DMS114 treated with DMSO at 0.1 percent for 48 hours (cell line): ENCODE measurements around the gene TDRD9.

Experiments used
- DNase-seq: peaks from one replicate; lab custom pipeline; 2025; ENCODE audit not compliant: unreplicated experiment; lab: John Stamatoyannopoulos, UW

The TDRD9 gene

GRCh38 chr14:104087505-104087904 lies 159.2 kb downstream of the TDRD9 start:
- no peak for DNase-seq

- no peak for DNase-seq
These were observed 160.0 kb downstream of the TDRD9 start for GRCh38 chr14:104087981-104088850.

DNA sequence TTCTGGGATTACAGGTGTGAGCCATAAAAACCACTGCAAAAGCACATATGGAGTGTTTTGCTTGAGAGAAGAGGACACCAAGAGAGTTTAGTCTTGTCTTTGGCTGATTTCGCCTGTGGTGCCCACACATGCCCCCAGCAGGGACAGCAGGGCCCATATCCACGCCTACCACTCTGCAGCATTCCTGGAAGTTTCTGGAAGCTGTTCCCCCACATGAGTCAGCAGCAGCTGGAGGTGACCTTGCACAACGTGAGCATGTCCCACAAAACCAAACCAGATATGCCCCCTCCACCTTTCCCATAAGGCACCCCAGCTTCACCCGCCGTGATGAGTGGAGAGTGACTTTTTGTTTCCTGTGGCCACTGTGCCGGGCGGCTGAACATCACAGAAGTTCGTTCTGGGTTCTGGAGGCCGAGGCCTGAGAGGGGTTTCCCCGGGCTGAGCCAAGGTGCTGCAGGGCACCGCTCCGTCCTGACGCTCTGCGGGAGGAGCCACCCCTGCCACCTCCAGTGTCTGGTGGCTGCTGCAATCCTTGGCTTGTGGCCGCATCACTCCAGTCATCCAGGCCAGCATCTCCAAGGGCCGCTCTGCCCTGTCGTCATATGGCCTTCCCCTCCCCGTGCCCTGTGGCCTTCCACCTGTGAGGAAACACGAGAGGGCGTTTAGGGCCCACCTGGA lies 162.0 kb downstream of the TDRD9 start:
- DNase-seq = no peak

GRCh38 chr14:104091061-104091926 lies 163.0 kb downstream of the TDRD9 start:
- no peak for DNase-seq

DNA sequence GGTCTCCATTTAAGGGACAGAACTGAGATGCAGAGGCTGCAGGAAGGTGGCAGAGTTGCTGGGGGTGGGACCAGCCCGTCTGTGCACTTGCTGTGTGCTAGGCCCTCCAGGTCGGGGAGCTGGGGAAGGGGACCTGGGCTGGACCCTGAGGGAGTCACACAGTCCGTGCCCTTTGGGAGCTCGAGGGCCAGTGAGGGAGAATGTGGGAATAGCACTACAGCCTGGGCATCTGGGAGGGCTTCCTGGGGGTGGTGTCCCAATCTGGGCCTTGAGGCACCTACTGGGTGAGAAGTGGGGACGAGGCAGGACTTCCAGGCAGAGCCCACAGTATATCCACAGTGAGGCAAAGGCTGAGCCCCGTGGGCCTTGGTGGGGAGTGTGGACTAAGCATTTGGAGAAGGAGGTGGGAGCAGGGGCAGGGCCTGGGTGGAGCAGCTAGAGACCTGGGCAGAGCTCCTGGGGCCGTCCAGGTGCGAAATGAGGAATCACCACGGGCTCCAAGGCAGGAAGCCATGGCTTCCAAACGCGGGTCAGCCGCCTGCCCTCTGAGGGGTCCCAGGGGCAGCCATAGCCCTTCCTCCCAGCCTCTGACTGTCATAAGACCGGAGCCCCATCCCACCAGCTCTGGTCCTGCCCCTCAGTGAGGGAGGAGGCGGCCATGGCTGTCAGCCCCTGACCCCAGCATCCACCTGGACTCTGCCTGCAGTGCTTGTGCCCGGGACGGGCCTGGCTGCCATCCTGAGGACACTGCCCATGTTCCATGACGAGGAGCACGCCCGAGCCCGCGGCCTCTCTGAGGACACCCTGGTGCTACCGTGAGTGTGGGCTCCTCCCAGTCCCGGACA lies 163.9 kb downstream of the TDRD9 start:
- DNase-seq = no peak

DNA sequence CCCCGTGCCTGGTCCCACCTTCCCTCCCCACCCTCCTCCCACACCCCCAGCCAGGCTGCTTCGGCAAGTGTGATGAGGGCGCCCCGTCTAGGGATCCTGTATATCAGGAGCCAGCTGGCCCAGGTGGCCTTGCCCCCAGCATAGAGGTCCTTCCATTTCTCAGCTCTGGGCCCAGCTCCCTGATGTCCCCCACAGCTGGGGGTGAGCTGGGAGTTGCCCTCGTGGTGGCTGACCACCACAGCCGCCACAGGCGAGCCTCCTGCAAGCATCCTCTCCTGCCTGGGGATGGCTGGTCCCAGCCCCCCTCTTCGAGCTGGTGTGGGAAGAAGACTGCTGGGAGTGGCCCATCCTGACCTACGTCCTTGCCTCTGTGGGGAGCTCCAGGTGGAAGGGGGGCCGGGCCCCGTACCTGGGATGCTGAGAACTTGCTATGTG lies 164.7 kb downstream of the TDRD9 start:
- DNase-seq = no peak

DNA sequence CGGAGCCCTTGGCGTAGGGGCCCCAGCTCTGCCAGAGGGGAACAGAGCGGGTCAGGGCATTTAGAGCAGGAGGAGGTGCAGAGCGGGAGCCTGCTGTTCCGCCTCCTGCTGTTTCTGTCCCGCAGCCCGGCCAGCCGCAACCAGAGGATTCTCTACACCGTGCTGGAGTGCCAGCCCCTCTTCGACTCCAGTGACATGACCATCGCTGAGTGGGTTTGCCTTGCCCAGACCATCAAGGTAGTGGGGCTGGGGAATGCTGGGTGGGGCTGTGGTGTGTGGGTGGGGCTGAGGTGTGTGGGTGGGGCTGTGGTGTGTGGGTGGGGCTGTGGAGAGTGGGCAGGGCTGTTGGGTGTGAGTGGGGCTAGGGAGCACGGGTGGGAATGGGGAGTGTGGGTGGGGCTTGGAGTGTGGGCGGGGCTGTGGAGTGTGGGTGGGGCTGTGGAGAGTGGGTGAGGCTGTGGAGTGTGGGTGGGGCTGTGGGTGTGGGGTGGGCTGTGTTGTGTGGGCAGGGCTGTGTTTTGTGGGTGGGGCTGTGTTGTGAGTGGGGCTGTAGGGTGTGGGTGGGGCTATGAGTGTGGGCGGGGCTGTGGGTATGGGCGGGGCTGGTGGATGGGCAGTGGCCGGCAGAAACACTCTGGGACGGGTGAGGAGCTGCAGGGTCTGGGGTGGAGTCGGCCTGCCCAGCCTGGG lies 165.3 kb downstream of the TDRD9 start:
- no peak for DNase-seq

DNA sequence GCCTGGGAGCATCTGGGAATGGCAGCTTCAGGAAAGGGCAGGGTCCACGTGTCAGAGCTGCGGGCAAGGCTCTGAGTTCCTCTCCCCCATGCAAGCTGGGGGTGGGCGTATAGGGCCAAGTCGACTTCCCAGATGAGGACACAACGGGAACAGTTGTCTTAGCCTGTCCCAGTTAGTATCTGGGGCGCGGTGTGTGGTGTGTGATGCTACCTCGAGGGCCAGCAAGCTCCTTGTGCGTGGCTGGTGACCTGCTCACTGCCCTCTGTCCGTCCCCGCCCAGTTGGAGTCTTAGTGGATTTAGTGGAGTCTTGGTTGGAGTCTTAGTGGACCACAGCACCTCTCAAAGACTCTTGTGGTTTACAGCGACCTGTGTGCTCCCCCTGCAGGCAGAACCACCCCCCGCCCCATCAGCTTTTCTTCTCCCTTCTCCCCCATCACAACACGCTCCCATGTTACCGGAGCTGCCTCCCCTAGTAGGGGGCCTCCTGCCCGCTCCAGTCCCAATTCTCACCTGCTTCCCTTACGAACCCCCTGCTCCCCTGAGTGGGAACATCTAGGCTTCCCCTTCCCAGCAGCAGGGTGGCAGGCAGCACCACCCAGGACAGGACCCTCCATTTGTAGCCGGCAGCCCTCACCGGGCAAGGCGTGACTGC lies 165.9 kb downstream of the TDRD9 start:
- no peak for DNase-seq

GRCh38 chr14:104094709-104095425 lies 166.6 kb downstream of the TDRD9 start:
- DNase-seq = peak; percentile 3

DNA sequence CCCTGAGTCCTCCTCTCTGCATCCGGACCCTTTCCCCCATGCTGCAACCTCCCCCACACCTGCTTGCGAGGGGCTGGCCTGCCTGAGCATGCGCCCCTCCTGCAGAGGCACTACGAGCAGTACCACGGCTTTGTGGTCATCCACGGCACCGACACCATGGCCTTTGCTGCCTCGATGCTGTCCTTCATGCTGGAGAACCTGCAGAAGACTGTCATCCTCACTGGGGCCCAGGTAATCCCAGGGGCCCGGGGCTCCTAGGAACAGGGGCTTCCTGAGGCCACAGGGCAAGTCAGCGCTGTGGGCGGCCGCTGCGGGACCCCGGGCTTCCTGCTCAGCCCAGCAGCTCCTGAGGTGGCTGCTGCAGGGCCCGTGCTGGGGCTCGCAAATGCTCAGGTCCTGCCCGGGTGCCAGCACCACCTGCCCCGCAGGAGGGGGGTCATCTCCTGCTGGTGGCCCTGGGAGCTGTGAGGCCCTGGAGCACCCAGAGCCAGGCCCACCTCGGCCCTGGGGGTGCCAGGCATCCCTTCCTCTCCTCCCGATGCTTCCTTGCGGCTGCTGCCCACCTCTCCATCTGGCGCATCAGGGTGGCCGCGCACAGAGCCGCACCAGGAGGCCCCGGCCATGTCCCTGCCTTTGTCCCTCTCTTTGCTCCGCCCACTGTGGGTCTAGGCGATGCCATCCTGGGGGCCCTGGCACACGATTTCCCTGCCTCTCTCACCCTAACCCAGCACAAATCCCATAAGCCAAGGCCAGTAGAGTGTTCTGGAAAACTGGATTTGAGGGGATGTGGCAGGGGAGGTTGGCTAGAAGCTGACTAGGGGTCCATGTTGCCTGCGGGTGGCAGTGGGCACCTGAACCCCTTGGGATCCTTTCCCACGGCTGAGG lies 167.4 kb downstream of the TDRD9 start:
- DNase-seq = no peak

GRCh38 chr14:104096318-104096717 lies 168.1 kb downstream of the TDRD9 start:
- no peak for DNase-seq

DNA sequence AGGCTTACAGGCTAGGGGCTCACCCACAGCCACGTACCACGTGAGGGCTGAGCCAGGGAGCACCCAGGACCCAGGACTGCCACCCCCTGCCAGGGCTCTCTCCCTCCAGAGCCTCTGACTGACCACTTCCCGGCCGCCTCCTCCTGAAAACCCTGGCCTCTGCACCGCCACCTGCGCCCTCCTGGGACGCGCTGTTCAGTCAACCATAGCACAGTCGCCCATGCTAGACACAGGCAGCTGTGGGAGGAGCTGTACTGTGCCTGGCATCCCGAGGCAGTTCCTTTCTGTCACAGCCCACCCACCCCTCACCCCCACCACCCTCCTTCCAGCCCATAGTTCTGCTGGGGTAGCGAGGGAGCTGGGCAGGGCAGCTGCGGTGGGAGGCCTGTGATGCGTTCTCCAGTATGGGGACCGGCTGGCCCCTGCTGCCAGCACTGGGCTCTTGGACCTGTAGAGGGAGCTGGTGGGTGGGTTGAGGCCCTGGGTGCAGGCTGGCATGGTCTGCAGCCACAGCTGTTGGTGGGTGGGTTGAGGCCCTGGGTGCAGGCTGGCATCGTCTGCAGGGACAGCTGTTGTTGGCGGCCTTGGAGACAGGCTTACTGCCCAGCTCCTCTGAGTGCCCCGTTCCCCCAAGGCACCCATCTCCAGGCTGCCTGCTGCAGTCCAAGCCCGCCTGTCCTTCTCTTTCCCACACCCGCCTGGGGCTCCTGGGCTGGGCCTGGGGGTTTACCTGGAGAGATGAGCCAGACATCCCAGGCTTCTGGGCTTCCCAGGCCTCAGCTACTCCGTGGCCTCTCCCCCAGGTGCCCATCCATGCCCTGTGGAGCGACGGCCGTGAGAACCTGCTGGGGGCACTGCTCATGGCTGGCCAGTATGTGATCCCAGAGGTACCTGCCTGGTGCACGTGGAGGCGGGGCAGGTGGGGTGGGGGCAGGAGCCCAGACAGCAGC lies 168.8 kb downstream of the TDRD9 start:
- no peak for DNase-seq

DNA sequence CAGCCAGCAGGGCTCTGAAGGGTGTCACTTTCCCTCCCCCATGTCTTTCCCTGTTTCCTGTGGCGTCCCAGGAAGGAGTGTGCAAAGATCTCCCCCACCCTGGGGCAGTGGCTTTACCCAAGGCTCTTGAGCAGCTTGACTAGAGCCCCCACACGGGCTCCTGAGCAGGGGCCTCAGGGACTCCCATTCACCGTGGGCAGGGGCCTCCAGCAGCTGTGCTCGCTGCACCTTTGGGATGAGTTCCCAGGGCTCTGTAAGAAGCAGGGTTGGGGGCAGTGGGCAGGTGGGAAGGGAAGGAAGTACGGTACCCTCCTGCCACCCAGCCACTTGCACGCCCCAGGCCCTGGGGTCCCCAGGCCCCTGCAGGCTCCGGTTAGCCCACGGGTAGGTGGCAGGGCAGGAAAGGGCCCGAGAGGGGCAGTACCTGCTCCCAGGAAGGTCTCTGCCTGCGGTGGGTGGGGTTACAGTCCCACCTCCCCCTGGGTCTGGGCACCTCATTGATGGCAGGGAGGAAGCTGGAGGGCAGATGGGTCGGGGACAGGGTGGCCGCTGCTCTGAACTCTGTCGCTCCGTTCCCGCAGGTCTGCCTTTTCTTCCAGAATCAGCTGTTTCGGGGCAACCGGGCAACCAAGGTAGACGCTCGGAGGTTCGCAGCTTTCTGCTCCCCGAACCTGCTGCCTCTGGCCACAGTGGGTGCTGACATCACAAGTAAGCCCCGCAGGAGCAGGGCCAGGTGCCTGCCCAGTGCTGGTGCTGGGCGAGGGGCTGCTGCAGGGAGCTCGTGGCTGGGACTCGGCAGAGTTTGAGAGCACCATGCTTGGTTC lies 170.2 kb downstream of the TDRD9 start:
- no peak for DNase-seq

- no peak for DNase-seq
These were observed 171.1 kb downstream of the TDRD9 start for GRCh38 chr14:104099096-104100041.
